GM12878 (cell line): ENCODE data around the gene GPR171.

Source experiments
- BHLHE40 ChIP-seq, 2 experiments: fragments of 450-650 bp in 1 of 2; IDR thresholded peaks; 2 replicates each; pipeline ENCODE4 v1.6.1; 2011 to 2017; ENCODE audit warnings: low read depth in 2 of 2, borderline replicate concordance in 1 of 2, improper control_type of control experiment in 1 of 2, low read length in 1 of 2, mild to moderate bottlenecking in 1 of 2
- CBX5 ChIP-seq: sonication (generic); IDR thresholded peaks from 2 replicates; pipeline ENCODE4 v1.6.1; 2016; ENCODE audit warnings: low read depth, moderate library complexity, mild to moderate bottlenecking, inconsistent platforms
- CREB1 ChIP-seq: IDR thresholded peaks from 2 replicates; pipeline ENCODE4 v1.6.1; 2012; ENCODE audit warnings: low read depth, mild to moderate bottlenecking, inconsistent platforms
- ESRRA ChIP-seq: IDR thresholded peaks from 2 replicates; pipeline ENCODE4 v1.6.1; 2012; ENCODE audit warnings: mild to moderate bottlenecking, low read length, improper control_type of control experiment
- IRF3 ChIP-seq: fragments of 450-650 bp; IDR thresholded peaks from 2 replicates; pipeline ENCODE4 v1.6.1; 2014; ENCODE audit warnings: mild to moderate bottlenecking
- NFIC ChIP-seq: IDR thresholded peaks from 2 replicates; pipeline ENCODE4 v1.6.1; 2012; ENCODE audit warnings: low read depth, mild to moderate bottlenecking, inconsistent platforms, low read length, moderate library complexity
- SMAD1 ChIP-seq: fragments of 450-650 bp; IDR thresholded peaks from 2 replicates; pipeline ENCODE4 v1.6.1; 2018; ENCODE audit warnings: mild to moderate bottlenecking, low read depth; ENCODE audit not compliant: partially characterized antibody
- STAT1 ChIP-seq: fragments of 450-650 bp; conservative IDR thresholded peaks from 2 replicates; pipeline ENCODE4 v1.6.1; 2014; ENCODE audit warnings: antibody characterized with exemption, mild to moderate bottlenecking
- STAT3 ChIP-seq: IDR thresholded peaks from 2 replicates; pipeline ENCODE4 v1.6.1; 2011; ENCODE audit warnings: low read depth, low read length, improper control_type of control experiment
- YY1 ChIP-seq: IDR thresholded peaks from 2 replicates; pipeline ENCODE4 v1.6.1; 2011; ENCODE audit warnings: low read depth, mild to moderate bottlenecking, low read length
- TF ChIP-seq, protein P1 (sequence below), 3 experiments: IDR thresholded peaks in 2 of 3; conservative IDR thresholded peaks in 1 of 3; 2 replicates each; pipeline ENCODE4 v1.5.1; 2011; ENCODE audit warnings: low read depth in 3 of 3, low read length in 3 of 3, mild to moderate bottlenecking in 3 of 3, control low read depth in 2 of 3, moderate library complexity in 2 of 3, inconsistent platforms in 1 of 3, mixed read lengths in 1 of 3; ENCODE audit not compliant: control insufficient read depth in 2 of 3, insufficient read depth in 1 of 3; ENCODE audit errors: extremely low read depth in 1 of 3
- TF ChIP-seq, protein P2 (sequence below): IDR thresholded peaks from 2 replicates; pipeline ENCODE4 v1.6.1; 2012; ENCODE audit warnings: mild to moderate bottlenecking, low read depth, low read length

DNA sequence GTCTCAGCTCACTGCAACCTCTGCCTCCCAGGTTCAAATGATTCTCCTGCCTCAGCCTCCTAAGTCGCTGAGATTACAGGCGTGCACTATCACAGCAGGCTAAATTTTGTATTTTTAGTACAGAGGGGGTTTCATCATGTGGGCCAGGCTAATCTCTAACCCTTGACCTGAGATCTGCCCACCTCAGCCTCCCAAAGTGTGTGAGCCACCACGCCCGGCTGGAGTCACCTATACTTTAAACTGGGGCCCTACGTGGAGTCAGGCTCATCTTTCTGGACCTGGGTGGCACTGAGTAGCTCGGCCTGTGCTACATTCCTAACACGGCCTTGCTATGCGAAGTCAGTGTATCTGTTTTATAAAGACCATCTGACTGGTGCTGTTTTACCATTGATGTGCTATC lies 5.8 kb downstream of the GPR171 start:
- TF ChIP-seq, protein P1, sequence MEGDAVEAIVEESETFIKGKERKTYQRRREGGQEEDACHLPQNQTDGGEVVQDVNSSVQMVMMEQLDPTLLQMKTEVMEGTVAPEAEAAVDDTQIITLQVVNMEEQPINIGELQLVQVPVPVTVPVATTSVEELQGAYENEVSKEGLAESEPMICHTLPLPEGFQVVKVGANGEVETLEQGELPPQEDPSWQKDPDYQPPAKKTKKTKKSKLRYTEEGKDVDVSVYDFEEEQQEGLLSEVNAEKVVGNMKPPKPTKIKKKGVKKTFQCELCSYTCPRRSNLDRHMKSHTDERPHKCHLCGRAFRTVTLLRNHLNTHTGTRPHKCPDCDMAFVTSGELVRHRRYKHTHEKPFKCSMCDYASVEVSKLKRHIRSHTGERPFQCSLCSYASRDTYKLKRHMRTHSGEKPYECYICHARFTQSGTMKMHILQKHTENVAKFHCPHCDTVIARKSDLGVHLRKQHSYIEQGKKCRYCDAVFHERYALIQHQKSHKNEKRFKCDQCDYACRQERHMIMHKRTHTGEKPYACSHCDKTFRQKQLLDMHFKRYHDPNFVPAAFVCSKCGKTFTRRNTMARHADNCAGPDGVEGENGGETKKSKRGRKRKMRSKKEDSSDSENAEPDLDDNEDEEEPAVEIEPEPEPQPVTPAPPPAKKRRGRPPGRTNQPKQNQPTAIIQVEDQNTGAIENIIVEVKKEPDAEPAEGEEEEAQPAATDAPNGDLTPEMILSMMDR (IDR thresholded peaks at IDR 0.05 in 2 of 3, conservative IDR thresholded peaks at IDR 0.05 in 1 of 3; ENCODE audit: control insufficient read depth in 2 of 3, extremely low read depth in 1 of 3, insufficient read depth in 1 of 3, low read depth in 3 of 3, low read length in 3 of 3), result no peak
- TF ChIP-seq BHLHE40 (IDR thresholded peaks at IDR 0.05; ENCODE audit: borderline replicate concordance in 1 of 2, low read depth in 2 of 2, low read length in 1 of 2), result no peak
- no peak for TF ChIP-seq SMAD1
- no peak for TF ChIP-seq STAT3
- TF ChIP-seq, protein P2, sequence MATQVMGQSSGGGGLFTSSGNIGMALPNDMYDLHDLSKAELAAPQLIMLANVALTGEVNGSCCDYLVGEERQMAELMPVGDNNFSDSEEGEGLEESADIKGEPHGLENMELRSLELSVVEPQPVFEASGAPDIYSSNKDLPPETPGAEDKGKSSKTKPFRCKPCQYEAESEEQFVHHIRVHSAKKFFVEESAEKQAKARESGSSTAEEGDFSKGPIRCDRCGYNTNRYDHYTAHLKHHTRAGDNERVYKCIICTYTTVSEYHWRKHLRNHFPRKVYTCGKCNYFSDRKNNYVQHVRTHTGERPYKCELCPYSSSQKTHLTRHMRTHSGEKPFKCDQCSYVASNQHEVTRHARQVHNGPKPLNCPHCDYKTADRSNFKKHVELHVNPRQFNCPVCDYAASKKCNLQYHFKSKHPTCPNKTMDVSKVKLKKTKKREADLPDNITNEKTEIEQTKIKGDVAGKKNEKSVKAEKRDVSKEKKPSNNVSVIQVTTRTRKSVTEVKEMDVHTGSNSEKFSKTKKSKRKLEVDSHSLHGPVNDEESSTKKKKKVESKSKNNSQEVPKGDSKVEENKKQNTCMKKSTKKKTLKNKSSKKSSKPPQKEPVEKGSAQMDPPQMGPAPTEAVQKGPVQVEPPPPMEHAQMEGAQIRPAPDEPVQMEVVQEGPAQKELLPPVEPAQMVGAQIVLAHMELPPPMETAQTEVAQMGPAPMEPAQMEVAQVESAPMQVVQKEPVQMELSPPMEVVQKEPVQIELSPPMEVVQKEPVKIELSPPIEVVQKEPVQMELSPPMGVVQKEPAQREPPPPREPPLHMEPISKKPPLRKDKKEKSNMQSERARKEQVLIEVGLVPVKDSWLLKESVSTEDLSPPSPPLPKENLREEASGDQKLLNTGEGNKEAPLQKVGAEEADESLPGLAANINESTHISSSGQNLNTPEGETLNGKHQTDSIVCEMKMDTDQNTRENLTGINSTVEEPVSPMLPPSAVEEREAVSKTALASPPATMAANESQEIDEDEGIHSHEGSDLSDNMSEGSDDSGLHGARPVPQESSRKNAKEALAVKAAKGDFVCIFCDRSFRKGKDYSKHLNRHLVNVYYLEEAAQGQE, result no peak
- no peak for TF ChIP-seq CBX5
- TF ChIP-seq ESRRA, result no peak
- no peak for TF ChIP-seq YY1
- TF ChIP-seq CREB1, result no peak
- no peak for TF ChIP-seq NFIC
- TF ChIP-seq STAT1, result no peak
- TF ChIP-seq IRF3, result no peak
